Measurements from ENCODE around the gene DNAAF5. TPM values are rescaled to one million over a fixed set of nuclear protein-coding genes. Genes with fewer than 3 reads are reported as not detected.

DNAAF5 gene
- total RNA-seq, 1 donor from 2014 or later: 30.7 TPM

- no peak for DNase-seq (ENCODE audit: low spot score)
- no peak for TF ChIP-seq CTCF (IDR thresholded peaks at IDR 0.05; ENCODE audit: unreplicated experiment)
- Mint-ChIP-seq H3K4me1 (ENCODE audit: unreplicated experiment) (no peaks in the 10 kb centered on the region), H3K27ac (ENCODE audit: unreplicated experiment) (no peak overlapping the region), H3K4me3 (ENCODE audit: unreplicated experiment) (no peak overlapping the region), H3K9me3 (ENCODE audit: unreplicated experiment) (no peaks in the 10 kb centered on the region), H3K27me3 (ENCODE audit: unreplicated experiment) (peaks cover 5% of the 10 kb centered on the region), H3K36me3 (ENCODE audit: low read depth, unreplicated experiment) (peaks cover 12% of the 10 kb centered on the region)
These were observed 44.9 kb downstream of the DNAAF5 start for GRCh38 chr7:771234-772004.

- Mint-ChIP-seq H3K36me3 (ENCODE audit: low read depth, unreplicated experiment) (peaks cover 9% of the 10 kb centered on the region), H3K27ac (ENCODE audit: unreplicated experiment) (no peak overlapping the region), H3K27me3 (ENCODE audit: unreplicated experiment) (peaks cover 8% of the 10 kb centered on the region), H3K4me1 (ENCODE audit: unreplicated experiment) (no peaks in the 10 kb centered on the region), H3K4me3 (ENCODE audit: unreplicated experiment) (no peak overlapping the region), H3K9me3 (ENCODE audit: unreplicated experiment) (no peaks in the 10 kb centered on the region)
- TF ChIP-seq CTCF (IDR thresholded peaks at IDR 0.05; ENCODE audit: unreplicated experiment): no peak
- no peak for DNase-seq (ENCODE audit: low spot score)
These were observed 45.5 kb downstream of the DNAAF5 start for GRCh38 chr7:772005-772294.

- Mint-ChIP-seq H3K36me3 (ENCODE audit: low read depth, unreplicated experiment) (peaks cover 11% of the 10 kb centered on the region), H3K9me3 (ENCODE audit: unreplicated experiment) (no peaks in the 10 kb centered on the region), H3K4me1 (ENCODE audit: unreplicated experiment) (no peaks in the 10 kb centered on the region), H3K4me3 (ENCODE audit: unreplicated experiment) (no peak overlapping the region), H3K27ac (ENCODE audit: unreplicated experiment) (no peak overlapping the region), H3K27me3 (ENCODE audit: unreplicated experiment) (peaks cover 7% of the 10 kb centered on the region)
- DNase-seq (ENCODE audit: low spot score): no peak
- no peak for TF ChIP-seq CTCF (IDR thresholded peaks at IDR 0.05; ENCODE audit: unreplicated experiment)
These were observed 45.9 kb downstream of the DNAAF5 start for GRCh38 chr7:772392-772791.

- peaks cover 12% of the 10 kb centered on the region for H3K36me3 Mint-ChIP-seq (ENCODE audit: low read depth, unreplicated experiment)
- no peak for TF ChIP-seq CTCF (IDR thresholded peaks at IDR 0.05; ENCODE audit: unreplicated experiment)
- no peaks in the 10 kb centered on the region for H3K9me3 Mint-ChIP-seq (ENCODE audit: unreplicated experiment)
- H3K4me3 Mint-ChIP-seq (ENCODE audit: unreplicated experiment): no peak overlapping the region
- peaks cover 4% of the 10 kb centered on the region for H3K27me3 Mint-ChIP-seq (ENCODE audit: unreplicated experiment)
- H3K4me1 Mint-ChIP-seq (ENCODE audit: unreplicated experiment): no peaks in the 10 kb centered on the region
- H3K27ac Mint-ChIP-seq (ENCODE audit: unreplicated experiment): no peak overlapping the region
- no peak for DNase-seq (ENCODE audit: low spot score)
These were observed 46.5 kb downstream of the DNAAF5 start for GRCh38 chr7:772861-773621.

- H3K27me3 Mint-ChIP-seq (ENCODE audit: unreplicated experiment): peaks cover 4% of the 10 kb centered on the region
- no peak for DNase-seq (ENCODE audit: low spot score)
- no peaks in the 10 kb centered on the region for H3K4me1 Mint-ChIP-seq (ENCODE audit: unreplicated experiment)
- no peak overlapping the region for H3K27ac Mint-ChIP-seq (ENCODE audit: unreplicated experiment)
- no peaks in the 10 kb centered on the region for H3K9me3 Mint-ChIP-seq (ENCODE audit: unreplicated experiment)
- H3K36me3 Mint-ChIP-seq (ENCODE audit: low read depth, unreplicated experiment): peaks cover 12% of the 10 kb centered on the region
- H3K4me3 Mint-ChIP-seq (ENCODE audit: unreplicated experiment): no peak overlapping the region
- no peak for TF ChIP-seq CTCF (IDR thresholded peaks at IDR 0.05; ENCODE audit: unreplicated experiment)
These were observed 47.1 kb downstream of the DNAAF5 start for GRCh38 chr7:773622-773915.

Measured in endothelial cell (in vitro differentiated cells).